Heart right ventricle (tissue), 16 donors: ENCODE measurements around the gene HSD11B2. TPM values are rescaled to one million over a fixed set of nuclear protein-coding genes. Genes with fewer than 3 reads are reported as not detected.
"Not testable (repeated sequence)": the region's sequence is repeated elsewhere in the genome, so short reads cannot be mapped to it uniquely, and the experiment has no call there.

Experiments
- ATAC-seq, 8 donors: fragments of 200-7000 bp; cut with Tn5 transposase; one replicate each; pipeline ENCODE4 v1.9.1; 2020; ENCODE audit warnings: mild to moderate bottlenecking in 8 of 8, moderate library complexity in 8 of 8, moderate number of reproducible peaks in 1 of 8
- DNase-seq, 2 donors: peaks; one replicate each; pipeline ENCODE4 v3.0.0-alpha.2; 2020
- H3K27ac ChIP-seq, 10 donors: fragments of 200-600 bp; sonication (generic) in 2 of 10; one replicate each; pipeline versions ENCODE4 v1.5.0 to v1.8.0; 2020 to 2022; ENCODE audit warnings: mild to moderate bottlenecking in 3 of 10
- H3K27me3 ChIP-seq, 7 donors: fragments of 200-600 bp; one replicate each; pipeline ENCODE4 v1.8.0; 2021 to 2022; ENCODE audit warnings: mild to moderate bottlenecking in 2 of 7
- H3K36me3 ChIP-seq, 9 donors: fragments of 200-600 bp; sonication (generic) in 1 of 9; one replicate each; pipeline versions ENCODE4 v1.5.0 to v1.8.0; 2020 to 2022; ENCODE audit warnings: mild to moderate bottlenecking in 2 of 9
- H3K4me1 ChIP-seq, 9 donors: fragments of 200-600 bp; sonication (generic) in 1 of 9; one replicate each; pipeline versions ENCODE4 v1.5.0 to v1.8.0; 2020 to 2022; ENCODE audit warnings: mild to moderate bottlenecking in 4 of 9
- H3K4me3 ChIP-seq, 10 donors: fragments of 200-600 bp; sonication (generic) in 2 of 10; one replicate each; pipeline versions ENCODE4 v1.5.0 to v1.8.0; 2020 to 2022; ENCODE audit warnings: mild to moderate bottlenecking in 7 of 10, moderate library complexity in 2 of 10
- H3K9me3 ChIP-seq, 11 donors: fragments of 200-600 bp in 10 of 11; sonication (generic) in 2 of 11; one replicate each; pipeline versions ENCODE4 v1.5.0 to v1.8.0; 2013 to 2022; ENCODE audit warnings: mild to moderate bottlenecking in 2 of 11, control low read depth in 1 of 11, moderate library complexity in 1 of 11
- WGBS, 2 donors: extraction: QIAGEN DNeasy Blood & Tissue Kit; methylation state at CpG; one replicate each; pipeline ENCODE4 v1.1.7; 2013; ENCODE audit warnings: inconsistent platforms in 1 of 2; 5-methylcytosine and 5-hydroxymethylcytosine counted together
- intact Hi-C, 10 donors: fragments of 100-400 bp; cut with DNase I; formaldehyde crosslinking; loops; one replicate each; pipeline versions ENCODE4 v1.11.1 to v1.14.2; 2022
- polyA plus RNA-seq, 2 donors: library from polyadenylated mRNA; stranded (reverse); fragments of 200-250 nt; gene quantifications; one replicate each; pipeline ENCODE4 v1.2.3, GENCODE V29; 2013
- total RNA-seq, 10 donors: library from RNA; stranded (reverse); fragmentation: NEBNext Ultra II Directional in 3 of 10; extraction: Animal tissue kit (Norgen Biotek cat#: 25700) in 3 of 10; gene quantifications; one replicate each; pipeline versions ENCODE4 v1.2.1 to v1.2.4, GENCODE V29; 2021 to 2023
- TF ChIP-seq, protein P1 (sequence below), 9 donors: fragments of 200-600 bp; sonication (generic) in 2 of 9; IDR thresholded peaks; one replicate each; pipeline versions ENCODE4 v1.5.0 to v1.8.0; 2021 to 2022; ENCODE audit warnings: antibody characterized with exemption in 9 of 9, mild to moderate bottlenecking in 5 of 9, moderate library complexity in 1 of 9
- donor health status: Arrhythmogenic right ventricular cardiomyopathy.
- donor health status: ischemic (EF 13 %, LVEDD 7.1; RV severe dilation, severe dysfunction).
- donor health status: healthy with polysubstance abuse.
- donor health status: DM: no; HTN: yes; CAD: no.
- donor health status: DM: no; HTN: no; CAD: no.
- donor health status: ischemic (EF 25% LVEDD 6.9; RV normal size, moderate dysfunction).
- donor health status: ischemic (EF 25% LVEDD 5.7; RV mildly dilated, moderate dysfunction).
- donor health status: healthy.
- donor health status: DM: yes; HTN: yes; CAD: no.
- donor health status: Ischemic cardiomyopathy.
- donor health status: ischemic (EF 35%, LVEDD 5.7; RV mildly dilated, moderate dysfunction).
- donor health status: nonischemic (EF 11% LVEDD 7.7; RV severe dilation, severe dysfunction).
- donor health status: DM: yes; HTN: yes; CAD: no.
- donor health status: PGD.
- donor health status: ischemic (EF 29% LVEDD 5.4; RV normal size, mild dysfunction).
- donor health status: nonischemic (EF 23%, LVEDD 6.1; RV moderate dilation, normal function).

HSD11B2 gene
- total and polyA plus RNA-seq, 12 donors: 0.16 to 1.4 (median 0.51) TPM; not detected in 1

DNA sequence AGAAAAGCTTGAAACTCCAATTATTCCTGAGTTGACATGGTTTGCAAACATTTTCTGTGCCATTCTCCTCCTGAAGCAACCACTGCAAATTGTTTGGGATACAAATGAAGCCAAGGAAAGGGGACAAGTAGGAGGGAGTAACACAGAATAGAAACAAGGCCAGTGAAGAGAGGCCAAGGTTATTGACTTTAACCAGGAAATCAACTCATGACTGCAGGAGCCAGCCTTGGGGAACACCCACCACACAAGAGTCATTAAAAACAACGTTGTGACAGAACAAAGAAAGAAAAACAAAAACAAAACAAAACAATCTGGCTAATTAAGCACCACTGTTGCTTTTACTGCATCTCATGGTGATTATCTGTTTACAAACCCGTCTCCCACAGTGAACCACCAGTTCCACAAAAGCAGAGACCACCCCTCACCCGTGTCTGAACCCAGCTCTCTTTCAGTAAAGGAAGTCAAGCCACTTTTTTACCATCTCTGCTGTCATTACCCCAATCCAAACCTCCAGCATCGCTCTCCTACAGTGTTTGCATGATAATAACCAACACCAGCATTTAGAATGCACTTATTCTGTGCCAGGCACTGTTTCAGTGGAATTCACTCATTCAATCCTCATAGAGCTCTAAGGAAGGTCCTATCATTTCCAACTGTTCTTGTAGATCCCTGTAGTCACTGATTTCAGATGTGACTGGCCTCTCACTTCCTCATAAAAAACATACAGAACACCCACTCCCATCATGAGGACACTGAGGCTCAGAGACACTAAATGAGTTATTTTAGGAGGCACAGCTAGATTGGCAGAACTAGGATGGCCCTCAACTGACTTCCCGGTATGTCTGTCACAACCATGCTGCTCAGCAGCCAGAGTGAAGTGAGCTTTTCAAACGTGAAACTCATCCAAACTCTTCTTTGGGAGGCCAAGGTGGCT, 16.7 kb upstream of the HSD11B2 start:
- Histone ChIP-seq H3K9me3 (no peaks in the 10 kb centered on the region), H3K36me3 (no peaks in the 10 kb centered on the region), H3K4me3 (no peak overlapping the region), H3K4me1 (peaks cover 0 to 33% (median 13%) of the 10 kb centered on the region in 9 donors), H3K27ac (peak overlapping the region in 3 of 10 donors; percentile 22 to 45 (median 31)), H3K27me3 (peaks cover 0 to 9% (median 0%) of the 10 kb centered on the region in 7 donors)
- DNase-seq: no peak
- ATAC-seq: no peak
- 59 to 63% methylated on average over 6 of the region's 6 CpGs for WGBS, 2 donors
- TF ChIP-seq, protein P1, sequence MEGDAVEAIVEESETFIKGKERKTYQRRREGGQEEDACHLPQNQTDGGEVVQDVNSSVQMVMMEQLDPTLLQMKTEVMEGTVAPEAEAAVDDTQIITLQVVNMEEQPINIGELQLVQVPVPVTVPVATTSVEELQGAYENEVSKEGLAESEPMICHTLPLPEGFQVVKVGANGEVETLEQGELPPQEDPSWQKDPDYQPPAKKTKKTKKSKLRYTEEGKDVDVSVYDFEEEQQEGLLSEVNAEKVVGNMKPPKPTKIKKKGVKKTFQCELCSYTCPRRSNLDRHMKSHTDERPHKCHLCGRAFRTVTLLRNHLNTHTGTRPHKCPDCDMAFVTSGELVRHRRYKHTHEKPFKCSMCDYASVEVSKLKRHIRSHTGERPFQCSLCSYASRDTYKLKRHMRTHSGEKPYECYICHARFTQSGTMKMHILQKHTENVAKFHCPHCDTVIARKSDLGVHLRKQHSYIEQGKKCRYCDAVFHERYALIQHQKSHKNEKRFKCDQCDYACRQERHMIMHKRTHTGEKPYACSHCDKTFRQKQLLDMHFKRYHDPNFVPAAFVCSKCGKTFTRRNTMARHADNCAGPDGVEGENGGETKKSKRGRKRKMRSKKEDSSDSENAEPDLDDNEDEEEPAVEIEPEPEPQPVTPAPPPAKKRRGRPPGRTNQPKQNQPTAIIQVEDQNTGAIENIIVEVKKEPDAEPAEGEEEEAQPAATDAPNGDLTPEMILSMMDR (IDR thresholded peaks at IDR 0.05): no peak
- intact Hi-C loops: loop anchor here in 1 of 10 donors (10.0 kb wide), 1 partner anchor 139 kb away; the partner anchor contains the start of gene PLEKHG4

DNA sequence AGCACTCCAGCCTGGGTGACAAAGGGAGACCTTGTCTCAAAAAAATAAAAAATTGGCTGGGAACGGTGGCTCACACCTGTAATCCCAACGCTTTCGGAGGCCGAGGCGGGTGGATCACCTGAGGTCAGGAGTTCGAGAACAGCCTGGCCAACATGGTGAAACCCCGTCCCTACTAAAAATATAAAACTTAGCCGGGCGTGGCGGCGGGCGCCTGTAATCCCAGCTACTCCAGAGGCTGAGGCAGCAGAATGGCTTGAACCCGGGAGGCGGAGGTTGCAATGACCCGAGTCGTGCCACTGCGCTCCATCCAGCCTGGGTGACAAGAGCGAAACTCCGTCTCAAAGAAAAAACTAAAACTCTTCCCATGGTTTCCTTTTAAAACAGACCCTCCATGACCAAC, 15.5 kb upstream of the HSD11B2 start:
- not testable (repeated sequence) for H3K36me3 ChIP-seq, H3K27me3 ChIP-seq, H3K9me3 ChIP-seq, DNase-seq, ATAC-seq
- H3K4me1 ChIP-seq: peaks cover 0 to 33% (median 13%) of the 10 kb centered on the region in 9 donors
- intact Hi-C loops: loop anchor here in 1 of 10 donors (10.0 kb wide), 1 partner anchor 141 kb away; the partner anchor contains the start of gene PLEKHG4
- peak overlapping the region in 8 of 10 donors; percentile 82 to 93 (median 88) for H3K27ac ChIP-seq
- 90 to 91% methylated on average over 19 of the region's 19 CpGs for WGBS, 2 donors
- H3K4me3 ChIP-seq: peak overlapping the region; percentile 78 to 96 (median 92)

DNA sequence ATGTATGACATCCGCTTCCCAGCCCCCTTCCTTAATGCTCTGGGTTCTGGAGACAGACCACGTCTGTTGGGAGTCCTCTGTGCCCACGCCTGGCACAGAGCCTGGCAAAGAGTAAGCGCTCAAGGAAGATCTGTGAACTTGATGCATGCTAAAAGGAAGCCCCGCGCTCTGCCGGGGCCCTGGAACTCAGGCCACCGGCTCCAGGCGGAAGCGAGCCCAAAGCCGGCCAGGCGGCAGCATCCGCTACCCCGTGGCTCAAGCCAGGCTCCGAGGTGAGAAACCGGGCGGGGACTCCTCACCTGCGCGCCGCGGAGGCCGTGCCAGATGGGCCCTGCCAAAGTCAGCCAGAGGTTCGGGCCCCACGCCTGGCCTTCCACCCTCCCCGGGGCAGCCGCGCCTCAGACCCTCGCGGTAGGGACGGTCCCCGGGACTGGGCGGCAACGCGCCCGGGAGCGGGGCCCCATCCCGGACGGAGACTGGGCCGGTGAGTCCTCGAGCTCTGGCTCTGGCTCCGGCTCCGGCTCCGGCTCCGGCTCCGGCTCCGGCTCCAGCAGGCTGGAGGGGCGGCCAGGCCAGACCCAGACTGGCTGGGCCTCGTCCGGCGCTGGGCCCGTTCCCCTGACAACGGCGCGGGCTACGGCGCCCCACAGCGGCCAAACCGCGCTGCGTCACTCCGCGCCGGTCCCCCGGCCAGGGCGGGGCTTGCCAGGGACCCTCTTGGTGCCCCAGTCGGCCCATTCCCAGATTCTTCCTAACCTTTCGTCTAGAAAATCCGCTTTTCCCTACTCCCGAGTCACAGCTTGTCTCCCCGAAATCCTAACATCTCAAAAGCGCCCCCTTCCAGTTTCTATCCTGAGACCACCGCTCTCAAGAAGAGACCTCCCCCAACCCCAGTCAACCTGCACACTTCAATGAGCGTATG, 14.8 kb upstream of the HSD11B2 start, which contains the start of gene ZDHHC1:
Gene ZDHHC1 (minus strand): TSS at position 606 of the 922 bp plus-strand sequence. CDS start 8,702 bp downstream, outside the sequence.
- peak; percentile 68 to 83 for DNase-seq
- intact Hi-C loops: loop anchor here in 1 of 10 donors (10.0 kb wide), 1 partner anchor 141 kb away; the partner anchor contains the start of gene PLEKHG4

More for the DNA sequence above, 14.8 kb upstream of the HSD11B2 start, which contains the start of gene ZDHHC1:
- peak; percentile 95 to 97 (median 96) for ATAC-seq
- 1% methylated on average over 69 to 73 of the region's 73 CpGs for WGBS, 2 donors
- Histone ChIP-seq H3K27me3 (peaks cover 0 to 9% (median 0%) of the 10 kb centered on the region in 7 donors), H3K36me3 (no peaks in the 10 kb centered on the region), H3K4me3 (peak within 1 kb of the TSS; percentile 78 to 96 (median 92)), H3K27ac (peak within 1 kb of the TSS; percentile 38 to 93 (median 87)), H3K9me3 (no peaks in the 10 kb centered on the region), H3K4me1 (peaks cover 0 to 33% (median 13%) of the 10 kb centered on the region in 9 donors)
- TF ChIP-seq, protein P1 (IDR thresholded peaks at IDR 0.05): peak; percentile 22 to 76 (median 62)
